ENCODE results near the gene HPSE.
"Not testable (repeated sequence)": the region's sequence is repeated elsewhere in the genome, so short reads cannot be mapped to it uniquely, and the experiment has no call there.

Gene HPSE

GRCh38 chr4:83331956-83332355 lies 2.7 kb downstream of the HPSE start:
- no peak for DNase-seq

- no peak for DNase-seq
Measured at GRCh38 chr4:83329521-83330110, 5.0 kb downstream of the HPSE start.

GRCh38 chr4:83328521-83329187 lies 6.0 kb downstream of the HPSE start:
- no peak for DNase-seq

- no peak for DNase-seq
Measured at GRCh38 chr4:83326546-83326945, 8.1 kb downstream of the HPSE start.

DNA sequence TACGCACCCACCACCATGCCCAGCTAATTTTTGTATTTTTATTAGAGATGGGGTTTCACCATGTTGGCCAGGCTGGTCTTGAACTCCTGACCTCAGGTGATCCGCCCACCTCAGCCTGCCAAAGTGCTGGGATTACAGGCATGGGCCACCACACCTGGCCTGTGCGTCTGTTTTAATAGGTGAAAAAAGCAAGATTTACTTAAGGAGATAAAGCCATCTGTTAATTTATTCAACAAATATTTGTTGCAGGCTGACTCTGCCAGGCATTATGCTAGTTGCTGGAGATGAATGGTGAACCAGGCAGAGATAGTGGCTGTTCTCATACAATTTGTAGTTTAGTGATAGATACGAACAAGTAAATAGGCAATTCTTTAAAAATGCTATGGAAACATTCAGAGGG lies 9.3 kb downstream of the HPSE start:
- DNase-seq: not testable (repeated sequence)

- no peak for DNase-seq
Measured at GRCh38 chr4:83323136-83323535, 11.5 kb downstream of the HPSE start.

DNA sequence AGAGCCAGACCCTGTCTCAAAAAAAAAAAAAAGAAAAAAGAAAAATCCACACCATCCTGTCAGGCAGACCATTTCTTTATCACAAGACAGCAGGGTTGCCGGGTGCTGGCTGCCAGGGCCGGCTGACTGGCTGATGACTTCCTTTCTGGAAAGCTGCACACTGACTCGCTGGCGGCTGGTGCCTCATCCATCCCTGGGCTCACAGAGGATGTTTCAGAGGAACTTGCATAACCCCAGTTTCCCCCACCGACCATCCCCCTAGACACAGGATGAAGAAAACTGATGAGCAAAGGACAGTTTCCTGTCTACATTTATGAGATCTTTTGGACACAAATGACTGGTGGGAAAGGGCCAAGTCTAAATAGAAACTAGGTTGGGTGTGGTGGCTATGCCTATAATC lies 14.1 kb downstream of the HPSE start:
- DNase-seq: peak in 1 of 5 experiments; percentile 20

DNA sequence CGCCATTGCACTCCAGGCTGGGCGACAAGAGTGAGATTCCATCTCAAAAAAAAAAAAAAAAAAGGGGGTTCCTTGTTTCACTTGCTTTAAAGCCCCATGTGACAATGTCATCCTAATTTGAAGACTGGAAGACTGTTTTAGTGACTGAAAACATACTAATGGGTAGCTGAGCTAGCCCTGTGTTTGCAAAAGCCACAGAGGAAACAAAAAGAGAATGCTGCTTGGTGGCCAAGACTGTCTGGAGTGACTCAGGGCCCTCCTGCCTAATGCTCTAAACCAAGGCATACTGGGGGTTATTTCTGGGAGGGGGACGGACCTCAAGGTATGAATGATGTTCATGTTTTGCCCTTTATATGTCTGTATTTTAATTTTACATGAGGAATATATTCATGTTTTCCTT lies 16.0 kb downstream of the HPSE start:
- DNase-seq: no peak

DNA sequence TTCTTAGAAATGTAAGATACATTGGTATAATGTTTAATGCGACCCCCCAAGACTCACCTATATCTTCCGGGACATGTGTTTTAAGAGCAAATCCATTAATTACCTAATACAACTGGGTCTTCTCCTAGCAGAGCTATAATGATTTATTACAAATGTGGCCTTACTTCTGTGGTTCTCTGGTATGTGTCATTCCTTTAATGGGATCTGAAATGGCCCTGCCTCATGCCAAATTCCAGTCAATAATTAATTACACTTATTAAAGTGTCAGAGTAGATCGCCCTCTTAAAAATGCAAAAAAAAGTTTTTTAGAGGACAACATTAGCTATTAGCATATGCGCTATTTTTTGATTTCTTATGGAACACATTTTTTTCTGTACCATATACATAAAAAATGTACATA lies 17.0 kb downstream of the HPSE start:
- DNase-seq: no peak

- DNase-seq: no peak
Measured at GRCh38 chr4:83316459-83317165, 18.0 kb downstream of the HPSE start.

DNA sequence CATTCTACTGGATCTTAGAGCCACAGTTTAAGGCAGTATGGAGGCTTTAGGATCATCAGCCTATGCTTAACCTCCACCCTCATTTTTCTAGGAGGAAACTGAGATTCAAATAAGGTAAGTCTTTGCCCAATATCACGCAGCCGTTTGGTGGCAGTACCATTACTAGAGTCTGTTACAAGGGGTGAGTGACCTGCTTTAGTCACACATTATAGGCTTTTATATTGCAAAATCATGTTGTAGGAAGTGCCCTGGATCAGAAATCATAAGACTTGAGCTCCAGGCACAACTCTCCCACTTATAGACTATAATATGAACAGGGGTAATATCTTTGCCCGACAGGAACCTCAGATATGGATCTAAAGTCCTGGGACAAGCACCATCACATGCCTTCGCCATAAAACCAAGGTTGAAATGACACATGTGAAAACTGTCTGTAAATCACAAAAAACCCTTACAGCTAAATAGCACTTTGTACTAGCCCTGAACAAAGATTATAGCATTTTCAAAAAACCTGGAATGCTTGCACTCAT lies 19.2 kb downstream of the HPSE start:
- DNase-seq: no peak

- DNase-seq: no peak
Measured at GRCh38 chr4:83308672-83309071, 26.0 kb downstream of the HPSE start.

GRCh38 chr4:83307920-83308319 lies 26.7 kb downstream of the HPSE start:
- DNase-seq: no peak

DNA sequence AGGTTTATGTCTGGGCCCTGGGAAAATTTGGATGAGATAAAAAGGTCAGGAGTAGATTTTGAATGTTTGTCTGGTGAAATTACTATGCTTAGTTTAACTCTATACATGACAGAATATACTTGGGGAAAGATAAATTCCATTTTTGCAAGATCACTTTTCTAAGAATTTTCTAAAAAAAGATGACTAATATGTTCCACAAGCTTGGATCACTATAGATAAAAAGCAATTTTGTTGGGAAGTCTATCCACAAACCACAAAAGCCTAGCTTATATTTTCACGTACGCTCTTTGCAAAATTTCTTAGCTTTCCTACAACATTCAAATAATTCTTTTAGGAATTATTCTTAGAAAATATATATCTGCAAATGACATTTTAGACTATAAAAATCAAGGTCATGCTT lies 29.5 kb downstream of the HPSE start:
- no peak for DNase-seq

GRCh38 chr4:83297548-83298260 lies 36.9 kb downstream of the HPSE start:
- peak in 2 of 5 experiments; percentile 9 to 77 for DNase-seq

DNA sequence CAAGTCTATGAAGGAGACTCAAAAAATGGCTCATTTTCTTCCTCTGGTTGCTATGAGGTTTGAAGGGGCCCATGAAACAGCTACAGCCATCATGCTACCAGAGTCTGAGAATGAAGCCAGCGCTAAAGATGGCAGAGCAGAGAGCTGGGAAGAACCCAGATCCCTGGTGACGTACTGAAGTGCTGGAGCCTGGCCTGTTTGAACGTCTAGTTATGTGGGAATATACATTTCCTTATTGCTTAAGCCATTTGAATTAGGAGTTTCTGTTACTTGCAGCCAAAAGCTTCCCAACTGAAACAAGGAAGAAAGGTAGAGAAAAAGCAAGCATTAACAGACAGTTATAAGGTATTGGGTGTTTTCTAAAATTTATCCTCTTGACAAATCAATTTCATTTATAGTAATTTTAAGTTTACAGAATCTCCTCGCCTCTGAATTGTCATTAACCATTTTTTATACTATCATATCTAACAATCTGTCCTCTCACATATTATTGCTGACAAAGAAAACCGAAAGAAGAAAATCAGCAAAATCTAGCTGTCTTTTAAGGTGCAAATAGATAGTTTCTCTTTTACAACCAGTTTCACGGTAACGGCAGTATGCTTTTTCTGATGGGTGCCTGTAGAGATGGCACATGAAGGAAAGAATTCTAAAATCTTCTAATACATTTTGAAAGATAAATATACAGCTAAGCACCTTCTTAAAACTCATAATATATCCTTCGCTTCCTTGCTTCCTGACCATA lies 41.2 kb downstream of the HPSE start:
- peak in 1 of 5 experiments; percentile 65 for DNase-seq

DNA sequence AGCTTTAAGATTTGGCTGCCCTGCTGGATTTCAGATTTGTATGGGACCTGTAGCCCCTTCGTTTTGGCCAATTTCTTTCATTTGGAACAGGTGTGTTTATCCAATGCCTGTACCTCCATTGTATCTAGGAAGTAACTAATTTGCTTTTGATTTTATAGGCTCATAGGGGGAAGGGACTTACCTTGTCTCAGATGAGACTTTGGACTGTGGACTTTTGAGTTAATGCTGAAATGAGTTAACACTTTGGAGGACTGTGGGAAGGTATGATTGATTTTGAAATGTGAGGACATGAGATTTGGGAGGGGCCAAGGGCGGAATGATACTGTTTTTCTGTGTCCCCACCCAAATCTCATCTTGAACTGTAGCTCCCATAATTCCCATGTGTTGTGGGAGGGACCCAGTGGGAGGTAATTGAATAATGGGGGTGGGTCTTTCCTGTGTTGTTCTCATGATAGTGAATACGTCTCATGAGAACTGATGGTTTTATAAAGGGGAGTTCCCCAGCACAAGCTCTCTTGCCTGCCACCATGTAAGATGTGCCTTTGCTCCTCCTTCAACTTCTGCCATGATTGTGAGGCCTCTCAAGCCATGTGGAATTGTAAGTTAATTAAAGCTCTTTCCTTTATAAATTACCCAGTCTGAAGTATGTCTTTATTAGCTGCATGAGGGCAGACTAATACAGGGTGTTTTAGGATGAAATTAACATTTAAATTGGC lies 44.4 kb downstream of the HPSE start:
- DNase-seq: not testable (repeated sequence)

GRCh38 chr4:83288381-83288780 lies 46.3 kb downstream of the HPSE start:
- DNase-seq: not testable (repeated sequence)

GRCh38 chr4:83285055-83285407 lies 49.6 kb downstream of the HPSE start:
- peak in 2 of 5 experiments; percentile 33 to 81 for DNase-seq

GRCh38 chr4:83284193-83285054 lies 50.2 kb downstream of the HPSE start, which contains the start of gene COQ2:
COQ2 (minus strand) TSS chr4:83284798; CDS start chr4:83284764, 34 bp downstream.
- DNase-seq: peak; percentile 87 to 94 (median 92)

DNA sequence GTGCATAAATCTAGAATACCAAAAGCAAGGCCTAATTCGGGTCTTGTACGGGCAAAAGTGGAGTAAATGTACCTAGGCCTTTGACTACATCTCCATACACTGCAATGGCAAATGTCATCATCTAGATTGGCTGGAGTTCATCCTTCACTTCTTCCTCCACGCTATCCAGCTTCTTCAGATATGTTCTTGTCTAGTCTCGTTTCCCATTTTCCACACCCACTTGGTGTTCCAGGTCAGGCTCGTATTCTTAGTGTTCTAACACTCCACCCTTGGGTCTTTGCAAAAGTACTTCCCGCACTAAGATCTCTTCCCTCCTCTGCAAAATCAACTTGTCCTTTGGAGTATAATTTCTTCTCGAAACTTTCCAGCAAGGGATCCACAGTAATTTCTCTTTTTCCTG lies 51.5 kb downstream of the HPSE start:
- DNase-seq: no peak
